Tibial nerve (tissue), 4 donors: ENCODE data around the gene PSME3IP1.

Experiments used
- CTCF ChIP-seq, 5 experiments: fragments of 200-600 bp in 3 of 5; fragments of 450-650 bp in 2 of 5; sonication (generic) in 3 of 5; IDR thresholded peaks; one replicate each; pipeline ENCODE4 v1.5.1; 2016 to 2019; ENCODE audit warnings: antibody characterized with exemption in 5 of 5, mild to moderate bottlenecking in 3 of 5, moderate library complexity in 2 of 5
- EP300 ChIP-seq, 2 donors: sonication (generic); formaldehyde crosslinking; IDR thresholded peaks; one replicate each; pipeline ENCODE4 v1.6.1; 2017; ENCODE audit warnings: antibody characterized with exemption in 2 of 2, mild to moderate bottlenecking in 1 of 2
- POLR2A ChIP-seq, 2 donors: fragments of 450-650 bp; IDR thresholded peaks; one replicate each; pipeline ENCODE4 v1.6.1; 2017; ENCODE audit warnings: antibody characterized with exemption in 2 of 2, mild to moderate bottlenecking in 2 of 2, moderate library complexity in 2 of 2

- no peak for TF ChIP-seq CTCF (IDR thresholded peaks at IDR 0.05)
- TF ChIP-seq POLR2A (IDR thresholded peaks at IDR 0.05) = no peak
- no peak for TF ChIP-seq EP300 (IDR thresholded peaks at IDR 0.05)
These were observed 36.4 kb downstream of the PSME3IP1 start for GRCh38 chr16:57149391-57149790.
